GM12878 (cell line): ENCODE results near the gene QRFP. TPM values are rescaled to one million over a fixed set of nuclear protein-coding genes. Genes with fewer than 3 reads are reported as not detected.

Experiments used
- BACH1 ChIP-seq: fragments of 450-650 bp; IDR thresholded peaks from 2 replicates; pipeline ENCODE4 v1.6.1; 2017; ENCODE audit warnings: mild to moderate bottlenecking, borderline replicate concordance
- BCL3 ChIP-seq: IDR thresholded peaks from 2 replicates; pipeline ENCODE4 v1.6.1; 2011; ENCODE audit warnings: borderline replicate concordance, low read depth, mild to moderate bottlenecking, moderate library complexity, low read length; ENCODE audit not compliant: insufficient read depth, poor library complexity, severe bottlenecking
- BCLAF1 ChIP-seq: fragments of 450-650 bp; IDR thresholded peaks from 2 replicates; pipeline ENCODE4 v1.6.1; 2017; ENCODE audit warnings: antibody characterized with exemption, mild to moderate bottlenecking, moderate library complexity
- CBFB ChIP-seq: IDR thresholded peaks from 2 replicates; pipeline ENCODE4 v1.6.1; 2016; ENCODE audit warnings: antibody characterized with exemption, low read depth
- CHD4 ChIP-seq: fragments of 200-600 bp; sonication (generic); IDR thresholded peaks from 2 replicates; pipeline ENCODE4 v1.6.1; 2016; ENCODE audit warnings: mild to moderate bottlenecking
- ELK1 ChIP-seq: IDR thresholded peaks from 2 replicates; pipeline ENCODE4 v1.6.1; 2012; ENCODE audit warnings: low read depth, low read length, improper control_type of control experiment
- EZH2 ChIP-seq: IDR thresholded peaks from 2 replicates; pipeline ENCODE4 v1.6.1; 2012; ENCODE audit warnings: low read depth, mild to moderate bottlenecking, control low read depth, inconsistent platforms, low read length, borderline replicate concordance; ENCODE audit not compliant: control insufficient read depth
- GABPA ChIP-seq: IDR thresholded peaks from 2 replicates; pipeline ENCODE4 v1.6.1; 2014; ENCODE audit warnings: antibody characterized with exemption, low read depth, mild to moderate bottlenecking, inconsistent platforms
- HDAC6 ChIP-seq: fragments of 200-600 bp; sonication (generic); IDR thresholded peaks from one replicate; pipeline ENCODE4 v1.8.0; 2017; ENCODE audit warnings: antibody characterized with exemption; ENCODE audit not compliant: unreplicated experiment
- IKZF2 ChIP-seq, 2 experiments: fragments of 450-650 bp; IDR thresholded peaks; 2 replicates each; pipeline ENCODE4 v1.6.1; 2017; ENCODE audit warnings: mild to moderate bottlenecking in 2 of 2, moderate library complexity in 2 of 2
- IRF4 ChIP-seq: IDR thresholded peaks from 2 replicates; pipeline ENCODE4 v1.6.1; 2011; ENCODE audit warnings: low read depth, low read length
- MYB ChIP-seq: fragments of 150-350 bp; IDR thresholded peaks from 2 replicates; pipeline ENCODE4 v1.6.1; 2014; ENCODE audit warnings: mild to moderate bottlenecking, low read depth, low read length, borderline replicate concordance
- NFYA ChIP-seq: IDR thresholded peaks from 2 replicates; pipeline ENCODE4 v1.6.1; 2011; ENCODE audit warnings: low read depth, mild to moderate bottlenecking, low read length, improper control_type of control experiment, borderline replicate concordance
- NR2C1 ChIP-seq: fragments of 450-650 bp; IDR thresholded peaks from 2 replicates; pipeline ENCODE4 v1.6.1; 2017; ENCODE audit warnings: antibody characterized with exemption, mild to moderate bottlenecking, moderate library complexity
- NR2C2 ChIP-seq: IDR thresholded peaks from 2 replicates; pipeline ENCODE4 v1.6.1; 2011; ENCODE audit warnings: borderline replicate concordance, low read depth; ENCODE audit not compliant: control insufficient read depth, insufficient read length
- NRF1 ChIP-seq: conservative IDR thresholded peaks from 2 replicates; pipeline ENCODE4 v1.6.1; 2011; ENCODE audit warnings: mild to moderate bottlenecking, low read depth, low read length, improper control_type of control experiment
- POU2F2 ChIP-seq: IDR thresholded peaks from 3 replicates; pipeline ENCODE4 v1.6.1; 2011; ENCODE audit warnings: low read depth, mild to moderate bottlenecking, low read length, borderline replicate concordance
- REST ChIP-seq: IDR thresholded peaks from 2 replicates; pipeline ENCODE4 v1.6.1; 2012; ENCODE audit warnings: mild to moderate bottlenecking, low read depth, low read length
- SP1 ChIP-seq: IDR thresholded peaks from one replicate; pipeline ENCODE4 v1.6.1; 2011; ENCODE audit warnings: low read depth, low read length
- ZSCAN29 ChIP-seq: fragments of 450-650 bp; IDR thresholded peaks from 2 replicates; pipeline ENCODE4 v1.6.1; 2017; ENCODE audit warnings: mild to moderate bottlenecking, moderate library complexity
- polyA plus RNA-seq, 11 experiments: library from polyadenylated mRNA; depleted of rRNA in 4 of 11; unstranded in 6 of 11; stranded (reverse) in 5 of 11; fragments of >200 nt; fragmentation: Nextera tagmentation in 4 of 11; fragmentation: Illumina TruSeq in 1 of 11; extraction: Ambion mirVana in 4 of 11; extraction: Trizol in 1 of 11; gene quantifications; 1 replicate in 1 of 11; 2 replicates in 10 of 11; pipeline versions ENCODE4 v1.2.1 to v1.2.3, GENCODE V29; 2011 to 2016; ENCODE audit warnings: inconsistent platforms in 2 of 11, missing spikeins in 2 of 11, low read depth in 1 of 11
- total RNA-seq, 4 experiments: library from RNA; depleted of rRNA in 3 of 4; stranded (reverse); fragments of >200 nt in 3 of 4; fragmentation: Illumina TruSeq in 1 of 4; extraction: Trizol in 1 of 4; gene quantifications; 2 replicates each; pipeline versions ENCODE4 v1.2.1 to v1.2.3, GENCODE V29; 2013 to 2021

QRFP gene
- total and polyA plus RNA-seq, 10 of the 15 experiments (the other 5 are each of a cell fraction or from before 2014, with no cell fraction given), result not detected

- TF ChIP-seq HDAC6 (no peak), NR2C1 (no peak), POU2F2 (no peak), ELK1 (no peak), GABPA (no peak), IKZF2 (IDR thresholded peaks at IDR 0.05) (peak; percentile 77 to 81), MYB (no peak), BACH1 (peak; percentile 26; the same call in 1 of the 2 replicates), NFYA (no peak), SP1 (no peak), IRF4 (peak; percentile 59; the same call in 1 of the 2 replicates), NRF1 (no peak), CBFB (no peak), BCL3 (no peak), ZSCAN29 (no peak), NR2C2 (no peak), BCLAF1 (no peak), CHD4 (no peak), REST (no peak), EZH2 (no peak)
Observed at GRCh38 chr9:130931508-130932254, 35.1 kb upstream of the QRFP start (continued).
